Prostate gland (tissue), 2 donors: ENCODE measurements around the gene GOPC. TPM values are rescaled to one million over a fixed set of nuclear protein-coding genes. Genes with fewer than 3 reads are reported as not detected.
"Not testable (repeated sequence)": the region's sequence is repeated elsewhere in the genome, so short reads cannot be mapped to it uniquely, and the experiment has no call there.

Source experiments
- DNase-seq: peaks from one replicate; pipeline ENCODE4 v3.0.0-alpha.2; 2019; ENCODE audit warnings: low spot score
- H3K27ac ChIP-seq, 2 donors: fragments of 200-600 bp; sonication (generic); 2 replicates each; pipeline ENCODE4 v1.5.1; 2017 to 2019
- H3K27me3 ChIP-seq: fragments of 200-600 bp; sonication (generic); replicated peaks from 2 replicates; pipeline ENCODE4 v1.5.1; 2019; ENCODE audit not compliant: insufficient read depth
- H3K36me3 ChIP-seq, 2 donors: fragments of 200-600 bp; sonication (generic); 1 replicate in 1 of 2; 2 replicates in 1 of 2; pipeline versions ENCODE4 v1.5.1 to v1.8.1; 2017 to 2019
- H3K4me1 ChIP-seq: fragments of 200-600 bp; sonication (generic); replicated peaks from 2 replicates; pipeline ENCODE4 v1.5.1; 2019
- H3K4me3 ChIP-seq, 2 donors: fragments of 200-600 bp; sonication (generic); 2 replicates each; pipeline ENCODE4 v1.5.1; 2017 to 2019
- H3K9me3 ChIP-seq: fragments of 200-600 bp; sonication (generic); 2 replicates; pipeline ENCODE4 v1.5.1; 2017
- POLR2A ChIP-seq: fragments of 450-650 bp; IDR thresholded peaks from one replicate; pipeline ENCODE4 v1.6.1; 2016; ENCODE audit warnings: antibody characterized with exemption, mild to moderate bottlenecking
- POLR2AphosphoS5 ChIP-seq: sonication (generic); formaldehyde crosslinking; IDR thresholded peaks from one replicate; pipeline ENCODE4 v1.6.1; 2017; ENCODE audit warnings: antibody characterized with exemption
- WGBS: methylation state at CpG from one replicate; pipeline ENCODE4 v1.1.5; 2018; 5-methylcytosine and 5-hydroxymethylcytosine counted together
- intact Hi-C: fragments of 100-400 bp; cut with DNase I; formaldehyde crosslinking; loops from one replicate; pipeline ENCODE4 v1.14.2; 2022
- total RNA-seq, 2 donors: library from RNA; depleted of rRNA; stranded (reverse); fragments of >200 nt; gene quantifications; one replicate each; pipeline ENCODE4 v1.1.0, GENCODE V29; 2016
- TF ChIP-seq, protein P1 (sequence below), 4 experiments: fragments of 200-600 bp in 2 of 4; fragments of 450-650 bp in 2 of 4; sonication (generic) in 2 of 4; IDR thresholded peaks; 1 replicate in 3 of 4; 2 replicates in 1 of 4; pipeline ENCODE4 v1.5.1; 2016 to 2019; ENCODE audit warnings: antibody characterized with exemption in 4 of 4, mild to moderate bottlenecking in 2 of 4, moderate library complexity in 2 of 4

GOPC gene
- total RNA-seq, 2 donors from 2014 or later, result 20.2 to 24.2 TPM

- Histone ChIP-seq H3K4me1 (no peaks in the 10 kb centered on the region), H3K9me3 (no peaks in the 10 kb centered on the region), H3K27me3 (no peaks in the 10 kb centered on the region), H3K4me3 (no peak overlapping the region), H3K36me3 (no peaks in the 10 kb centered on the region), H3K27ac (no peak overlapping the region)
- no peak for TF ChIP-seq POLR2A
- TF ChIP-seq POLR2AphosphoS5, result no peak
- TF ChIP-seq, protein P1, sequence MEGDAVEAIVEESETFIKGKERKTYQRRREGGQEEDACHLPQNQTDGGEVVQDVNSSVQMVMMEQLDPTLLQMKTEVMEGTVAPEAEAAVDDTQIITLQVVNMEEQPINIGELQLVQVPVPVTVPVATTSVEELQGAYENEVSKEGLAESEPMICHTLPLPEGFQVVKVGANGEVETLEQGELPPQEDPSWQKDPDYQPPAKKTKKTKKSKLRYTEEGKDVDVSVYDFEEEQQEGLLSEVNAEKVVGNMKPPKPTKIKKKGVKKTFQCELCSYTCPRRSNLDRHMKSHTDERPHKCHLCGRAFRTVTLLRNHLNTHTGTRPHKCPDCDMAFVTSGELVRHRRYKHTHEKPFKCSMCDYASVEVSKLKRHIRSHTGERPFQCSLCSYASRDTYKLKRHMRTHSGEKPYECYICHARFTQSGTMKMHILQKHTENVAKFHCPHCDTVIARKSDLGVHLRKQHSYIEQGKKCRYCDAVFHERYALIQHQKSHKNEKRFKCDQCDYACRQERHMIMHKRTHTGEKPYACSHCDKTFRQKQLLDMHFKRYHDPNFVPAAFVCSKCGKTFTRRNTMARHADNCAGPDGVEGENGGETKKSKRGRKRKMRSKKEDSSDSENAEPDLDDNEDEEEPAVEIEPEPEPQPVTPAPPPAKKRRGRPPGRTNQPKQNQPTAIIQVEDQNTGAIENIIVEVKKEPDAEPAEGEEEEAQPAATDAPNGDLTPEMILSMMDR (IDR thresholded peaks at IDR 0.05), result no peak
- DNase-seq, result no peak
- 83% methylated on average over 5 of the region's 5 CpGs for WGBS
- intact Hi-C loops, result no loop called here
These were observed 80.4 kb downstream of the GOPC start for GRCh38 chr6:117521791-117522502.

DNA sequence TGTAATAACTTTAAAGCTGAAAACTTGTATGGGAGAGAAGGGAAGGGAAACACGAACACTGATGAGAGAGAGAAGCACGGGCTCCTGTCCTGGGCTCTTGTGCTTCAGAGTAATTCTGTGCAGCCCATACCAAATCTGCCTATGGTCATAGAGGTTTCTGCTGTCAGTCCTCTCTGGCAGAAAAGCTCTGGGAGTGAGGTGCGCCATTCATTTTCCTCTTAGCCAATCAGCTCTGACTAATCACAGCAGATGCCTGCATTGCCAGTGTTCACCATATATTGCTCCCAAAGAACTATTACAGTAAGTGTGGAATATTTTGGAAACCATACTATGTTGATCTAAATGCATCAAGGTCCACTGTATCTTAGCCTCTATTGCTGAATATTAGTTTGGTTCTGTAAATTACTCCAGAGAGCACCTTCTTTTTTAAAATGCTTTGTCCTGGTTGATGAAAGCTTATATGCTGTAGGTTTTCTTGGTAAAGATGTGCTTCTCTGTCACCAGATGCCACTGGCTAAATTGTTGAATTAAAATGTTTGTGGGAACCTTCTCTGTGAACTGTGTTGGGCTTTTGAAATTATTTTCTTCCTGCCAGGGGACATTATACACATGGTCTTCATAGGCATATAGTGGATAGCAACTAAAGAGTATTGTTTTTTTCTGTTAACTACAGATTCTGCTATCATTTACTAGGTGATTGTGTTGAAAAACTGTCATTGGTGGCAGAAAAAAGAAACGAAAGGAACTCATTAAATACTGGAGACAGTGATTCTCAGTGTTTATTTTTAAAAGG, 81.5 kb downstream of the GOPC start:
- Histone ChIP-seq H3K27me3 (no peaks in the 10 kb centered on the region), H3K36me3 (no peaks in the 10 kb centered on the region), H3K4me3 (no peak overlapping the region), H3K27ac (no peak overlapping the region), H3K4me1 (no peaks in the 10 kb centered on the region), H3K9me3 (no peaks in the 10 kb centered on the region)
- 80% methylated on average over 4 of the region's 4 CpGs for whole genome bisulfite sequencing
- no peak for TF ChIP-seq POLR2AphosphoS5
- no peak for DNase-seq
- intact Hi-C loops, result no loop called here

DNA sequence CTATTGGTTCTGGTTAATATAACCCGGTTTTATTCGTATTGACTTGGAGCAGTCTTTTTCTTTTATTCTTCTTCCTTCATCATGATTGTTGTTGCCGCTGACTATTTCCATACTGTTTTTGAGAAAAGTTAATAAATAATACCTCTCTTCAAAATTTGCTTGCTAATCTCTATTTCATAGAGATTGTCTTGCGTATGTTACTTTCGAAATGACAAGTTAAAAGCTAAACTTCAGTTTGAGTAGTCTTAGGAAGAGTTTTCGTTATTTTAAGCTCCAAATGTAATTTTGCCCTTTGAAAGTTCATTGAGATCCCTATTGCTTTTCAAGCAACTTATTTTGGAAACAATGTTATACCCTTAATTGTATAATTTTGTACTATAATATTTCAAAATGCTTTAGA, 83.4 kb downstream of the GOPC start:
- intact Hi-C loops, result no loop called here
- no peak for DNase-seq
- Histone ChIP-seq H3K9me3 (no peaks in the 10 kb centered on the region), H3K27ac (no peak overlapping the region), H3K27me3 (no peaks in the 10 kb centered on the region), H3K4me1 (no peaks in the 10 kb centered on the region), H3K36me3 (no peaks in the 10 kb centered on the region), H3K4me3 (no peak overlapping the region)
- 94% methylated on average over 6 of the region's 6 CpGs for WGBS
- TF ChIP-seq POLR2AphosphoS5, result no peak
- TF ChIP-seq, protein P1 (IDR thresholded peaks at IDR 0.05), result no peak
- no peak for TF ChIP-seq POLR2A

GRCh38 chr6:117517995-117518394, 84.3 kb downstream of the GOPC start:
- H3K9me3 ChIP-seq, H3K4me3 ChIP-seq, H3K27me3 ChIP-seq, H3K4me1 ChIP-seq, H3K27ac ChIP-seq, H3K36me3 ChIP-seq, DNase-seq, intact Hi-C loops: not testable (repeated sequence)
- WGBS, result 94% methylated on average over 5 of the region's 5 CpGs

GRCh38 chr6:117515326-117515725, 87.0 kb downstream of the GOPC start:
- TF ChIP-seq, protein P1 (IDR thresholded peaks at IDR 0.05), result no peak
- no peak for TF ChIP-seq POLR2AphosphoS5
- no peak for TF ChIP-seq POLR2A
- Histone ChIP-seq H3K36me3 (no peaks in the 10 kb centered on the region), H3K9me3 (no peaks in the 10 kb centered on the region), H3K4me3 (no peak overlapping the region), H3K27me3 (no peaks in the 10 kb centered on the region), H3K27ac (no peak overlapping the region), H3K4me1 (no peaks in the 10 kb centered on the region)
- intact Hi-C loops, result no loop called here
- no peak for DNase-seq

GRCh38 chr6:117514655-117515054, 87.7 kb downstream of the GOPC start:
- intact Hi-C loops, result no loop called here
- no peaks in the 10 kb centered on the region for H3K27me3 ChIP-seq

More at GRCh38 chr6:117514655-117515054, 87.7 kb downstream of the GOPC start:
- Histone ChIP-seq H3K4me3 (no peak overlapping the region), H3K4me1 (no peaks in the 10 kb centered on the region), H3K9me3 (no peaks in the 10 kb centered on the region), H3K36me3 (no peaks in the 10 kb centered on the region), H3K27ac (no peak overlapping the region)
- 87% methylated on average over 1 of the region's 1 CpG for WGBS
- no peak for DNase-seq
- TF ChIP-seq POLR2AphosphoS5 (no peak), POLR2A (no peak)
- TF ChIP-seq, protein P1 (IDR thresholded peaks at IDR 0.05), result no peak
